HTR-8/SVneo (cell line): ENCODE data around the gene EGLN1.
"Not testable (repeated sequence)": the region's sequence is repeated elsewhere in the genome, so short reads cannot be mapped to it uniquely, and the experiment has no call there.

Source experiments
- DNase-seq: peaks from one replicate; pipeline ENCODE4 v3.0.0; 2011; ENCODE audit warnings: low spot score, mixed read lengths; ENCODE audit not compliant: insufficient read length
- FAIRE-seq: peaks from 2 replicates; lab custom pipeline; 2011; peaks lifted over from hg19 to GRCh38; lab: Jason Lieb, UNC

EGLN1 gene

DNA sequence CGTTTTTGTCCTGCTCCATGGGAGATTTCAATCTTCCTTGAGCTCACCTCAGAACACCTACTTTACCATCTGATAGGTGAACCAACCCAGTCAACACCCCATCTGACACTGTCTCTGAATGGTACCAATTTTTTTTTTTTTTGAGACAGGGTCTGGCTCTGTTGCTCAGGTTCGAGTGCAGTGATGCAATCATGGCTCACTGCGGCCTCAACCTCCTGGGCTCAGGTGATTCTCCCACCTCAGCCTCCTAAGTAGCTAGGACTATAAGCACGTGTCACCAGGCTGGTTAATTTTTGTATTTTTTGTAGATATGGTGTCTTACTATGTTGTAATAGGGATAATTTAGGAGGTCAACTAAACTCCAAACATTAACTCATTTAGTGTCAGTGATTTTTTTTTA is 47.7 kb downstream of the EGLN1 start:
- no peak for FAIRE-seq

DNA sequence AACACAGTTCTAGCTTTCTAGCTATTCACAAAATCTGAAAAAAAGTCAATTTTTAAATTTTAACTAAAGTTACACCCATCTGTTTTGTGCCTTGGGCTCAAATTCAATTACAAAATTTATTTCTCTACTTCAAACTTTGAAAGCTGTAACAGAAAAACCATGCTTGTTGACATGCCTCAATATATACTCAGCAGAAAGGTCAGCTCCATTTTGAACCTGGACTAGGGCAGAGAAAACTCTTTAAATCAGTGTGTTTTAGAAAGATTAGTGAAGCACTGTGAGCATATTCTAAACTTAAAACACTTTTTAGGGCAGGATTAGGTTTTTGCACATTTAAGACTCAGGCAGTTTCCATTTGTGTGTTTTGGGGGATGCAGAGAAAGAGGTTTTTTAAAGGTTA is 49.6 kb downstream of the EGLN1 start:
- FAIRE-seq (no peak), DNase-seq (no peak)

More for the DNA sequence above, 47.7 kb downstream of the EGLN1 start:
- no peak for DNase-seq

DNA sequence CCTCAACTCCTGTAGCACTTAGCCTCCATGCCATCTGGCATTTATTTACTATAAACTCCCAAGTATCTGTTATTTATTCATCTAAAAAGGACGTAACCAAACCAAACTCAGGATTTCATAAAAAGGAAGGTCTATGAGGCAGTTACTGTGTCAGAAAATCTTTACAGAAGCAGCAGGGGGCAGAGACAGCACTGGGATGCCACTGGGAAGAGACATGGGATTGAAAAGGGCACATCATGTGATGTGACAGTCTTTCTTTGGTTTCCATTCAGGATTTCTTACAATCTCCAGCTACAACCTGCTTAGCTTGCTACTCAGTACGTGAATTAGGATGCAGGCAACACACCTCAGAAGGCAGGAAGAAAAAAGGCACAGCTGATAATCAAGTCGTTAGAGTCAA is 52.8 kb downstream of the EGLN1 start:
- DNase-seq, result no peak
- FAIRE-seq, result no peak

DNA sequence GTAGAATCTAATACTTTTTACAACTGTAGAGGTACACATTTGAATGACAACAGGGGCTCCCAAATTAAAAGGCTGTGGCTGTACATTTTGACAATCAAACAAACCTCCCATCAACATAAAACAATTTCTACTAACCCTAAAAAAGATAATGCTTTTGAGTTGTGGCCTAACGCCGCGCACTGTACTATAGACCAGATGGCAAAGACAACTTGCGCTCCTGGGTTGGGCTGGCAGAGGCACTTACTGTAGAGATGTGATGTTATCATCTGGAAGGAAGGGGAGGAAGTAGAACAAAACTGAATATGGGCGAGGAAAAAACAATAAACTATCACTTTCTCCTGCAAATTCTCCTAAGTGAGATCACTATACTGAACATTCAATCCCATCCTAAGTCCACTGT is 57.9 kb downstream of the EGLN1 start:
- no peak for FAIRE-seq
- DNase-seq, result no peak

DNA sequence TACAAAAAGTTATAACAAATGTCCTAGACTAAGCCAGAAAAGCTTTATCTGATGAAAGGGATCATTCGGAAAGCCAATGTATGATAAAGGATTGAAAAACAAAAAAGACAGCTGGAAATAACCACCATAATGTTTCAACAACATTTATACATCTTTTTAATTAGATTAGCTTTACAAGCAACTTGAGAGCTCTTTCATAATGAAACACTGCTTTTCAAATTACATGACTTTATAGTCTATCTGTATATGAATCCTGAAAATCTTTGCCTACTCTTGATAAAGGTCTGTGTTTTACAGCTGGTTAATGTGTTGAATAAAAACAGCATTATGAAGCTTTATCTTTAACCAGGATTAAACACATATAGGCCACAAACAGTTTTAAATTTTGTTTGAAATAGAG is 58.5 kb downstream of the EGLN1 start:
- no peak for DNase-seq
- no peak for FAIRE-seq

DNA sequence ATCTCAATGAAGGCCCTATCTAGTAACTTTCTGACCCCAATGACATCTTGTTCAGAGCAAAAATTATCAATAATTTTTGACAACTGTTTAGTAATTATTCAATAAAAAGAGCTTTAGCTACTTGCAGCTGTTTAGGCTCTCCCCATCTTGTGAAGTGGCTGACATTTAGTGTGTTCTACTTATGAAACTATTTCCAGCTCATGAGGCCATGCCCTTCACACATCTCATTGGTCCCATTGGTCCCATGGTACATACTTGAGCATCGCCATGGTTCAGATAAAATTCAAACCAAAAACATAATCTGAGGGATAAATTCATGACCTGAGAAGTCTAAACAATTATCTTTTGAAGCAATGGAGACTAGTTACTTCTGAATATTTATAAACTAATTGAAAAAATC is 59.8 kb downstream of the EGLN1 start:
- FAIRE-seq, result no peak
- DNase-seq, result no peak

DNA sequence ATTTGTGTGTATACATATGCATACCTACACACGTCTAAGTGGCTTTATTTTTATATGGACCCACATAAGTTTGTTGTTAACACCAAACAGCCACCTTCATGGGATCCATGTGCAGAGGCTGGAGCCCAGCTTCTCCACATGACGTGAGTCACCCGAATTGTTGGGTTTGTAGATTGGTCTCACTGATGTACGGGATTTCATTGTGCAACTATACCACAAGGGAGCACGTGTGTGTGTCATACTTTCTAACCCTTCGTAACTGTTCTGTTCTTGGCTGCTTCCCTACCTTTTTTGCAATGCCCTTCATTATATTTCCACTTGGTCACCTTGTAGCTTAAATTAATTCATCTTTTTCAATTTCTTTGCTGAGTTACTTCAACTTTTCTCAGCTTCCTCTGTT is 63.0 kb downstream of the EGLN1 start:
- no peak for FAIRE-seq

DNA sequence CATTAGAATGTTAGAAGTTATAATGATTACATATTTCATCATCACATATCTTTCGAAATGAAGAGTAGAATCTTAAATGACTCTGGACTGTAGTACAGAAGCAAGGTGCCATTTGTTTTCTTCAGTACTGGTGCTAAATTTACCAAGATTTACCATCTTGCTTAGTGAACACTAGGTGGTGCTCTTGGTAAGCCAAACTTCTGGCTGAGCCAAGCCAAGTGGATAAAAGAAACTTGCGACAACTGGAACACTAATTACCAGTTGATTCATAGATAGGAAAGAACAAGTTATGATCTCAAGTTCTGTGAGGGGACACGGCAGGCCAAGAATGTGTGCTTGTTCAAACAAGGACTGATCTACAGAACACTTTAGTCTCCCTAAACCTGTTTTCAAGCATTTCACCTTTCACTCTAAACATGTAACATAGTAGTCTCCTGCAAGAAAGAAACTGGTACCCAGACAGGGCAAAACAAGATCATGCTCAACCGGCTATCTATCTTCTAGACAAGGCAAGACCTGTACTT is 64.2 kb downstream of the EGLN1 start:
- FAIRE-seq (no peak), DNase-seq (peak; percentile 69)

More for the DNA sequence above, 63.0 kb downstream of the EGLN1 start:
- DNase-seq, result no peak

DNA sequence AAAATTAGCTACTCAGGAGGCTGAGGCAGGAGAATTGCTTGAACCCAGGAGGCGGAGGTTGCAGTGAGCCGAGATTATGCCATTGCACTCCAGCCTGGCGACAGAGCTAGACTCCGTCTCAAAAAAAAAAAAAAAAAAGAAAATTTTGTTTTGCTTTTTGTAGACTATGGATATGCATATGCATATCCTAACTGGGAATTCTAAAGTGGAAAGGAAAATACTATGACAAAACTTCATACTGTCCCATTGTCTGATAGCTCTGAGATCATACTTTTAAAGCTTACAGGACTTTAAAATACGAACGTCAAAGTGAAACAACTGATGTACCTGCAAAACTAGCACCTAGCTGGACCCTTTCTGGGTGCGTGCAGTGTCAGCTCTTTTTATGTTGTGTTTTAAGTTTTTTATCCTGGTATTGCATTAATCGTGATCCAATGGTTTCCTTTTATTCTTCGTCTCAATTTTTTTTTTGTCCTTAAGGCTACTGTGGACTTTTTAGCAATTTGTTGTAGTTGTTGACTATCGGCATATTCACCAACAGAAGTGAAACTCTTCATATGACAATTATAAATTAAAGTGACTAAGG is 64.8 kb downstream of the EGLN1 start:
- FAIRE-seq (no peak), DNase-seq (no peak)

DNA sequence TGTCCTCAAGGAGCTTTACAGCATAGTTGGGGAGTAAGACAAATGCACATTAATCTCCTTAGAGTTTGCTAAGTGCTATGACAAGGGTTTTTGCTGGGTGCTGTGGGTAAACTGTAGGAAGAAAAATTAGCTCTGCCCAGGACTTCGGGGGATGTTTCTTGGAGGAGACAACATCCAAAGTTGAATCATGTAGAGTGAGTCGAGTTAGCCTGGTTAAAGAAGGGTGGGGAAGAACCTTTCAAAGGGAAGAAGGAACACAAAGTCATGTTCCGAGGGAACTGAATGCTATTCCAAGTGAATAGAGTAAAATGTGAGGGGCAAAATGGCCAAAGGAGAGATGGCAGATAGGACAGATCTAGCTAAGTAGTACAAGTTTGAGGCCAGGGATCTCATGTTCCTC is 66.9 kb downstream of the EGLN1 start:
- DNase-seq (no peak), FAIRE-seq (no peak)

DNA sequence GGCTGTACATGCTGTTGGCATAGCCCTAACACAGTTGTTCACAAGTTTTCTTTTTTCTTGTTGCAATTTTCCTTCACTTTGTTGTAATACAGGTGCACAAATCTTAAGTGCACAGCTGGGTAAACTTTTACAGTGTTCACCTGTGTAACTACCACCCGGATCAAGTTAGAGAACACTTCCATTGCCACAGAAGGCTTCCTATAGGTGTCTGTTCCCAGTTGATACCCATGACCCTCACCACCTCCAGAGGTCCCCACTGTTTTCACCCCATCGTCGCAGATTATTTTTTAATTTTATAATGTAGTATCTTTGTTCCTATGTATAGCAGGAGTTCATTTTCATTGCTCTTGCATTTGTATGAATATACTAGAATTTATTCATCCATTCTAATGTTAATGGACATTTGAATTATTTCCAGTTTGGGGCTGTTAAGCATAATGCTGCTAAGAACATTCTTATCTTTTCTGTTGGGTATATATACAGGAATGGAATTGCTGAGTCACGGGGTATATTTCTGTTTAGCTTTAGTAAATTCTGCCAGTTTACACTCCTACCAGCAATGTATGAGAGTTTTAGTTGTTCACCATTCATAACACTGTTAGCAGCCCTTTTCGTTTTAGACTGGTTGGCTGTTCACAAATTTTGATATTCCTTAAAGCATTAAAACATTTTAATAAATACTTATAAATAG is 67.6 kb downstream of the EGLN1 start:
- DNase-seq (no peak), FAIRE-seq (no peak)

DNA sequence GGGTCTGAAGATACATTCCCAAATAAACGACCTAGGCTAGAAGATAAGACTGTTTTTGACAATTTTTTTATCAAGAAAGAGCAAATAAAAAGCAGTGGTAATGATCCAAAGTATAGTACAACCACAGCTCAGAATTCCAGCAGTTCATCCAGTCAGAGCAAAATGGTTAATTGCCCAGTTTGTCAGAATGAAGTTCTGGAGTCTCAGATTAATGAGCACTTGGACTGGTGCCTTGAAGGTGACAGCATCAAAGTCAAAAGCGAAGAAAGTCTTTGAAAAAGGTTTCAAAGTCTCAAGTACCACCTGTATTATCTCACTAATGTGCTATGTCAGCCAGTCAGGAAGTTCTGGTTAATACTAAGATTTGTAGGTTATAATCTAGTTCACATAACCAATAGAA is 69.0 kb downstream of the EGLN1 start:
- FAIRE-seq, result no peak
- no peak for DNase-seq

DNA sequence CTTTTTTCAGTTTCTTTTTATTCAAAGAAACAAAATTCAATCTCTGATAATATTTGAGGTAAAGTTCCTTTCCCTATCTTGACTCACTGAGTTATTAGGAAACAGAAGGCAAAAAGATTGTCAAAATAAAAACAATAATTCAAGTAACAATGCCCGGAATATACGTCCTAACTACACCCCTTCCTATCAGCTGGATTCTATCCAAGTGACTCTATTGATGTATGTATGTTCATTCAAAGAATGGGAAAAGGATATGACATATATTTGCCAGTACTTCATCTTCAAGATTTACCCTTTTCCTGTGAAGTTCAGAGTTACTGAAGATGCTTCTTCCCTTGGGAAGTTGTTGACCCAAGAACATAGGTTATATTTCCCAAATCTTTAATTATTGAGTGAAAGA is 70.3 kb downstream of the EGLN1 start:
- DNase-seq (no peak), FAIRE-seq (no peak)

DNA sequence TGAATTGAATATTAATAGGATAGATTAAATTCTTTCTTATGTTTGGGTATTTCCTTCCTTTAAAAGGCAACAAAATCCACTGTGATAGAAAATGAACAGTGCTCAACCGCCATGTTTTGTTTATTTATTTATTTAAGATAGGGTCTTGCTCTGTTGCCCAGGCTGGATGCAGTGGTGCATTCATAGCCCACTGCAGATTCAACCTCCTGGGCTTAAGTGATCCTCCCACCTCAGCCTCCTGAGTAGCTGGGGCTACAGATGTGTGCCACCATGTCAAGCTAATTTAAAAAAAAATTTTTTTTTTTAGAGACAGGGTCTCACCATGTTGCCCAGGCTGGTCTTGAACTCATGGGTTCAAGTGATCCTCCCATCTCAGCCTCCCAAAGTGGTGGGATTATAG is 73.2 kb downstream of the EGLN1 start:
- FAIRE-seq, DNase-seq: not testable (repeated sequence)

DNA sequence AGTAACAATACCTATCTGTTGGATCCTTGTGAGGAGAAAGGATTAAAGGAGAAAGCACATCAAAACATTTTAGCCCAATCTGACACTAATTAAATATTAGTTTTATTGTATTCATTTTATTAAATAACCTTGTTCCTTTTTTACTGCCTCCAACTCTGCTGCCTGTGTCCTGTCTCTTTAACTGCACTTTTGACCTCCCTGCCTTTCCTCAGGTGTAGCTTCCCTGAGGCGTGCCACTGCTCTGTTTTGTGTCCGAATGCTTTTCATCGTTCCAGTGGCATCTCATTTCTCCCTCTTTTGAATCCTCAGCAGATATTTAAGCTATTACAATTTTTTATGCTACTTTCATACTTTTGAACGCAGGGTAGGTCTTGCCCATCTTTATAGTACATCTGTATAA is 73.6 kb downstream of the EGLN1 start:
- FAIRE-seq, result no peak
- DNase-seq, result no peak

DNA sequence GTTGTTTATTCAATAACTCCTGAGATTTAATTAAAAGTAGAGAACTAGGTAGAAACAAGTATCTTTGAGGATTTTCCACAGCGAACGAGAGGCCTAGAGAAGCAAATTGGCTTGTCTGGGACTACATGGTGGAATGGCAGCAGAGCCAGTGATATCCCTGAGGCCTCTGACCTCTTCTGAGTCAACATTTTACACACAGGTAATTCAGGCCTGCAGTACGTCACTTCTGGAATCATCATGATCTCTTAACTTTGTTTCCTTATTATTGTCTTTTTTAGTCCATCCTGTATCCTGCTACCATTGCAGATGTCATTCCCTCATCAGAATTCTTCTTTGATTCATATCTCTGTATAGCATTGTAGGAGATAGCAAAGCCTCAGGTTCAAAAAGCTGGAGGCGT is 74.1 kb downstream of the EGLN1 start:
- FAIRE-seq, result no peak
- no peak for DNase-seq

DNA sequence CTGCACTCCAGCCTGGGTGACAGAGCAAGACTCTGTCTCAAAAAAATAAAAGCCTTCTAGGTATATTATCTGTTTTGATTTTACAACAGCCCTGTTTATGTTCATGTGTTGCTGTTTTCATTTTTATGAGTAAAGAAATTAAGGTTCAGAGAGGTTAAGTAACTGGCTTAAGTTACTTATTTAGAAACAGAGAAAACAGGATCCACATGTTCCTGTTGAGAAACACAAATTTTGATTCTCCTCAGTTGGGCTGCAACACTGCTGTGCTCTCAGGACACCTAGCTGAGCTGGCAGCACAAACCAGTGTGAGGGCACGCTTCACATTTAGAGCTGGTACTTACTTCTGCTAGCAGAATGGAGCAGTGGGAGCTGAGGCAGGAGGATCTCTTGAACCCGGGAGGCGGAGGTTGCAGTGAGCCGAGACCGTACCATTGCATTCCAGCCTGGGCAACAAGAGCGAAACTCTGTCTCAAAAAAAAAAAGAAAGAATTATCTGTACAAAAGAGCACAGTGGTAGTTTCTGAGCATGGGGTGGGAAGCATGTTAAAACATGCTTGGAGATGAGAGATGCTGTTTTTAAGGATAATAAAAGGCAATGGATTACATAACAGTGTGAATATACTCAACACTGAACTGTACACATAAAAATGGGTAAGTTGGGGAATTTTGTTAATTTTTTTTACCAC is 81.6 kb downstream of the EGLN1 start:
- FAIRE-seq (no peak), DNase-seq (no peak)

DNA sequence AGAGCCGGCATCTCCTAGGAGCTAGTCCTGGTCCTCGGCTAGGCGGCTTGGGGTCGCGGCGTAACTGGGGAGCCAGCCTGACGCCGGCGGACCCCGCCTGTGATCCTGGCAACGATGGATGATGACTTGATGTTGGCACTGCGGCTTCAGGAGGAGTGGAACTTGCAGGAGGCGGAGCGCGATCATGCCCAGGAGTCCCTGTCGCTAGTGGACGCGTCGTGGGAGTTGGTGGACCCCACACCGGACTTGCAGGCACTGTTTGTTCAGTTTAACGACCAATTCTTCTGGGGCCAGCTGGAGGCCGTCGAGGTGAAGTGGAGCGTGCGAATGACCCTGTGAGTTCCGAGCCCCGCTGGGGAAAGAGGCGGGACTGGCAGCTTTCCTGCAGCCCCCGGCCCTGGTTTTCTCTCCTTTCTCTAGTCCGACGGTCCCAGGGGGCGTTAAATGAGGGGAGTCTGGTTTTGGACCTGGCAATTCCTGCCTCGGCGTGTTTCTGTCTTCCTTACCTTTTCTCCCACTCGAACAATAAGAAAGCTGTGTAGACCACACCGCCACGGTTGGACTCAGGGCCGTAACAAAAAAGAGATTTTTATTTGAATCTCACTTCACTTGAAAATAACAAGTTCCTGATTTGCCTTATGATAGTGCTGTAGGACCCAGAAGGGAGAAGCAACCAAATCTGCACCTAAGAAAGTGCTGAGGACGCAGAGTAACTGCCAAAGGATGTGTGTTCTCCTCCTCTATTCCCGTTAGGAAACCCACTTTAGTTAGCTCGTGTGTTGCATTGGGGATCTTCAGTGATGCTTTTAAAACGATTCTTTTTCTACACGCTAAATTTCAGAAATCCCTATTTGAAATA is 83.6 kb downstream of the EGLN1 start, which contains the start of gene SPRTN:
Gene SPRTN, plus strand, starts transcription at position 24 of the 859 bp plus-strand sequence. Its CDS starts 91 bp downstream, at position 115.
- peak; percentile 95 for DNase-seq
- peak; percentile 64 for FAIRE-seq

DNA sequence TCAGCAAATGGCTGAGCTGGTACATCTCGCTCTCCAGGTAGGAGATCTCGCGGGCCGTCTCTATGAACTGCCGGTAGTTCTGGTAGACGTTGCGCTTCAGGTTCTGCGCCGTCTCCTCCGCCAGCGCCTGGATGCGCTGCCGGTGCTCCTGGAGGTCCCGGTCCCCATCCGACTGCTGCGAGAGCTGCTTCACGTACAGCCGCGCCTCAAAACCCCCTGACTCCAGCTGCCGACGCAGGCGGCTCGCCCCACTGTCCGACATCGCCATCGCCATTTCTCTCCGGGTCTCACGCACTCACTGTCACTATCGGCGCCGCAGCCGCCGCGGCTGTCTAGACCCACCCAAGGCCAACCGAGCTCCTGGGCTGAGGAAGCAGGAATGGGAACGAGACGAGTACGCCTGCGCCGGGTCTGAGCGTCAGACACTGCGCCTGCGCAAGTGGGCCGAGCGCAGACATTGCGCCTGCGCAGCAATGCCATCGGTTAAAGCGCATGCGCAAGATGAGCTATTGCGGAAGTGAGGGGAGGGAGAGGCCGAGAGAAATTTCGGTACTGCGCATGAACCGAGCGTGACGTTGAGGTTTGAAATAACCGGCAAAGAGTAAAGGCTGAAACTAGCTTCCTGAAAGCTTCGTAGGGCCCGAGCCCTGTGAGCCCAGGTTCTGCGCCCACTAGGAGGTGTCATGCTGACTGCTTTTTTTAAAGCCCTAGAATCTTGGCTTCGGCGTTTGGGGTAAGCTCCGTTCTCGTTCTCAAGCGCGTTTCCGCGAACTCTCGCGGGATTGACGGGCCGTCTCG is 84.4 kb downstream of the EGLN1 start, which contains the start of gene EXOC8:
Gene EXOC8, minus strand, starts transcription at position 381 of the 798 bp plus-strand sequence. Its CDS starts 107 bp downstream, at position 274.
- DNase-seq (peak; percentile 98), FAIRE-seq (peak; percentile 94)
